Neural progenitor cell (in vitro differentiated cells): Measurements from ENCODE around the gene RPS6KA1.

Experiments
- EZH2 ChIP-seq: fragments of 200-600 bp; sonication (generic); IDR thresholded peaks from 2 replicates; pipeline ENCODE4 v1.6.1; 2017; ENCODE audit warnings: antibody characterized with exemption, mild to moderate bottlenecking, moderate library complexity
- EZH2phosphoT487 ChIP-seq: fragments of 200-600 bp; sonication (generic); IDR thresholded peaks from 2 replicates; pipeline ENCODE4 v1.6.1; 2017; ENCODE audit warnings: antibody characterized with exemption
- TF ChIP-seq, protein P1 (sequence below): fragments of 200-600 bp; sonication (generic); IDR thresholded peaks from 2 replicates; pipeline ENCODE4 v1.5.1; 2017; ENCODE audit warnings: antibody characterized with exemption, mild to moderate bottlenecking

DNA sequence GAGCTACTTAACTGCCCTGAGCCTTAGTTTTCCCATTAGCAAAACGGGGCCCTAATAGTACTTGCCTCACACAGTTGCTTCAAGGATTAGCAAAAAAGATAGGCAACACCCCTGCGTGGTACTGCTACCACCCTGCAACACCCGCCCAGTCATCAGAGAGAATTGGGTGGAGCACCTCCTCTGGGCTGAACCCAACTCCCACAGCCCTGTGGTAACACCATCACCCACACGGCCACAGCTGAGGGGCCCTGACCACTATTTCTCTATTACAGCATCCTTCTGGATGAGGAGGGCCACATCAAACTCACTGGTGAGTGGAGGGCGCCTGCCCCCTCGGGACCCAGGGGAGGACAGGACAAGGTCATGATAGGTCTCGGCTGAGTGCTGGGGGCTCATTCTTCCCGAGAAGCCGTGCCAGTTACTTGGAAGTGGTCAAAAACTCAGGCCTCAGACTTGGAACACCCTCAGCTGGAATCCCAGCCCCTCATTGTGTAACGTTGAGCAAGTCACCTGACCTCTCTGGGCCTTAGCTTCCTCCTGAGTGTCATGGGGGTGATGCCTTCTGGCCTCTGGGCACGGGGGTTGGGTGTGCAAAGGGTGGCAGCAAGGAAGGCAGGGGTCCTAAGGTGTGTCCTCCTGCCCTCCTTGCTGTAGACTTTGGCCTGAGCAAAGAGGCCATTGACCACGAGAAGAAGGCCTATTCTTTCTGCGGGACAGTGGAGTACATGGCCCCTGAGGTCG is 24.6 kb downstream of the RPS6KA1 start:
- TF ChIP-seq, protein P1, sequence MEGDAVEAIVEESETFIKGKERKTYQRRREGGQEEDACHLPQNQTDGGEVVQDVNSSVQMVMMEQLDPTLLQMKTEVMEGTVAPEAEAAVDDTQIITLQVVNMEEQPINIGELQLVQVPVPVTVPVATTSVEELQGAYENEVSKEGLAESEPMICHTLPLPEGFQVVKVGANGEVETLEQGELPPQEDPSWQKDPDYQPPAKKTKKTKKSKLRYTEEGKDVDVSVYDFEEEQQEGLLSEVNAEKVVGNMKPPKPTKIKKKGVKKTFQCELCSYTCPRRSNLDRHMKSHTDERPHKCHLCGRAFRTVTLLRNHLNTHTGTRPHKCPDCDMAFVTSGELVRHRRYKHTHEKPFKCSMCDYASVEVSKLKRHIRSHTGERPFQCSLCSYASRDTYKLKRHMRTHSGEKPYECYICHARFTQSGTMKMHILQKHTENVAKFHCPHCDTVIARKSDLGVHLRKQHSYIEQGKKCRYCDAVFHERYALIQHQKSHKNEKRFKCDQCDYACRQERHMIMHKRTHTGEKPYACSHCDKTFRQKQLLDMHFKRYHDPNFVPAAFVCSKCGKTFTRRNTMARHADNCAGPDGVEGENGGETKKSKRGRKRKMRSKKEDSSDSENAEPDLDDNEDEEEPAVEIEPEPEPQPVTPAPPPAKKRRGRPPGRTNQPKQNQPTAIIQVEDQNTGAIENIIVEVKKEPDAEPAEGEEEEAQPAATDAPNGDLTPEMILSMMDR, result no peak
- TF ChIP-seq EZH2phosphoT487 (no peak), EZH2 (no peak)
